Right cardiac atrium (tissue), 5 donors: ENCODE measurements around the gene COL6A2. TPM values are rescaled to one million over a fixed set of nuclear protein-coding genes. Genes with fewer than 3 reads are reported as not detected.
"Not testable (repeated sequence)": the region's sequence is repeated elsewhere in the genome, so short reads cannot be mapped to it uniquely, and the experiment has no call there.

ENCODE experiments used
- ATAC-seq, 2 donors: fragments of 200-7000 bp; cut with Tn5 transposase; one replicate each; pipeline versions ENCODE4 v1.8.0 to v1.9.1; 2020; ENCODE audit warnings: moderate library complexity in 2 of 2, mild to moderate bottlenecking in 1 of 2
- DNase-seq, 3 donors: peaks; one replicate each; pipeline ENCODE4 v3.0.0-alpha.2; 2020
- H3K27ac ChIP-seq: one replicate; pipeline ENCODE4 v1.5.1; 2013; ENCODE audit warnings: mild to moderate bottlenecking, low read length, control low read depth, moderate library complexity
- H3K27me3 ChIP-seq: one replicate; pipeline ENCODE4 v1.6.1; 2013; ENCODE audit not compliant: control insufficient read depth, insufficient read depth
- H3K4me1 ChIP-seq: one replicate; pipeline ENCODE4 v1.6.1; 2013; ENCODE audit warnings: low read length; ENCODE audit not compliant: control insufficient read depth, insufficient read depth
- H3K4me3 ChIP-seq: one replicate; pipeline ENCODE4 v1.5.1; 2013; ENCODE audit warnings: low read length, control low read depth
- H3K9me3 ChIP-seq: one replicate; pipeline ENCODE4 v1.6.1; 2013; ENCODE audit warnings: low read length; ENCODE audit not compliant: control insufficient read depth
- WGBS: extraction: QIAGEN DNeasy Blood & Tissue Kit; methylation state at CpG from one replicate; pipeline ENCODE4 v1.1.7; 2013; 5-methylcytosine and 5-hydroxymethylcytosine counted together
- intact Hi-C, 4 donors: fragments of 100-400 bp; cut with DNase I; formaldehyde crosslinking; loops; one replicate each; pipeline versions ENCODE4 v1.11.0 to v1.14.0; 2022 to 2023
- polyA plus RNA-seq: library from polyadenylated mRNA; stranded (reverse); fragments of 200-250 nt; gene quantifications from one replicate; pipeline ENCODE4 v1.2.3, GENCODE V29; 2013
- total RNA-seq, 4 donors: library from RNA; stranded (reverse); fragmentation: NEBNext Ultra II Directional; extraction: Animal tissue kit (Norgen Biotek cat#: 25700); gene quantifications; one replicate each; pipeline ENCODE4 v1.2.1, GENCODE V29; 2021
- donor health status: healthy with polysubstance abuse.
- donor health status: DM: no; HTN: yes; CAD: no.
- donor health status: DM: no; HTN: no; CAD: no.
- donor health status: DM: no; HTN: yes; CAD: no; lungs with severe emphysema.
- donor health status: DM: yes; HTN: yes; CAD: no.

Gene COL6A2
- total and polyA plus RNA-seq, 5 donors: 198 to 323 (median 226) TPM

DNA sequence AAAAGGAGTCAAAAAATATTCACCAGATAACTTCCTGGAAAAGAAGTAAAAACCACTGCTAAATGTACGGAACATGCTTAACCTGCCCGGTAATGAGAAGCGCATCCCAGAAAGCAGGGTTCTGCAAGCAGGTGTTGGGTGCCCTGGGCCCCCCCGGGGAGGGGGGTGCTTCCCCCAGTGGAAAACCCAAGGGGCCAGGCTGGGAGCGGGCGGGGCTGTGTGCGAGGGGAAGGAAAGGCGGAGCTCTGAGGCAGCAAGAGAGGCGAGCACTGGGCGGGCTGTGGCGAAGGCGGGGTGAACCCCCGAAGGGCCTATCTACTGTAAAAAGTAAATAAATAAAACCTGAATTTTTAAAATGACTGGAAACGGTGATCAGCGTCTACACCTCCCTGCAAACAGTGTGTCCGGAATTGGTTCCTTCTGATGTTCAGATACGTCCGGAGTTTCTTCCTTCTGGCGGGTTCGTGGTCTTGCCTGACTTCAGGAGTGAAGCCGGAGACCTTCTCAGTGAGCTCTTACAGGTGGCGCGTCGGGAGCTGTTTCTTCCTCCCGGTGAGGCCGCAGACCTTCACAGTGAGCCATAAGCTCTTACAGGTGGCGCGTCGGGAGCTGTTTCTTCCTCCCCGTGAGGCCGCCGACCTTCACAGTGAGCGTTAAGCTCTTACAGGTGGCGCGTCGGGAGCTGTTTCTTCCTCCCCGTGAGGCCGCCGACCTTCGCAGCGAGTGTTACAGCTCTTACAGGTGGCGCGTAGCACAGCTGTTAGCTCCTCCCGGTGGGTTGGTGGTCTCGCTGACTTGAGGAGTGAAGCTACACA is 44.1 kb downstream of the COL6A2 start:
- no peak for ATAC-seq

DNA sequence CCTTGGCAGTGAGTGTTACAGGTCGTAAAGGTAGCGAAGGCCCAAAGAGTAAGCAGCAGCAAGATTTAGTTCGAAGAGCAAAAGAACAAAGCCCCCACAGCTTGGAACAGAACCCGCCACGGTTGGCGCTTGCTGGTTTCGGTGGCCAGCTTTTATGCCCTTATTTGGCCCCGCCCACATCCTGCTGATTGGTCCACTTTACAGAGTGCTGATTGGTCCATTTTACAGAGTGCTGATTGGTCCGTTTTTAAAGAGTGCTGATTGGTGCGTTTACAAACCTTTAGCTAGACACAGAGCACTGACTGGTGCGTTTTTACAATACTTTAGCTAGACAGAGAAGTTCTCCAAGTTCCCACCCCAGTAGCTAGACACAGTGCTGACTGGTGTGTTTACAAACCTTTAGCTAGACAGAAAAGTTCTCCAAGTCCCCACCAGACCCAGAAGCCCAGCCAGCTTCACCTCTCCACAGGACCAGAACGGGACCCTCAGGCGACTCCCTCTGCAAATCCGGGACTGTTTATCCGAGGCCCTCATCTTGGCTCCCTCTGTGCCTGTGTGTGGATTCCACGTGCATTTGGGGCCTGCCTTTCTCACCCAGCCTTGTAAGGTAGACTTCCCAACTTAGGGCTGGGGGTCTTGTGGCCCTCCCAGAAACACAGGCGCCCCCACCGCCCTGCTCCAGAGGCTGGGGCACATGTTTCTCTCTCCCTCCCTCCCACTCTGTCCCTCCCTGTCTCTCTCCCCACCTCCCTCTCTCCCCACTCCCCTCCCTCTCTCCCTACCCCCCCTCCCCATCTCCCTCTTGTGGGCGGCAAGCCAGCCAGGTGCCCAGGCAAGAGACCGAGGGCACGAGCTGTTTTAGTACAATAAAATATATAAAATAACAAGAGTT is 44.9 kb downstream of the COL6A2 start:
- DNase-seq: peak; percentile 15 to 55 (median 51)
- 85% methylated on average over 21 of the region's 21 CpGs for WGBS

More for the DNA sequence above, 44.1 kb downstream of the COL6A2 start:
- Histone ChIP-seq H3K27me3 (no peaks in the 10 kb centered on the region), H3K27ac (no peak overlapping the region), H3K4me1 (no peaks in the 10 kb centered on the region), H3K4me3 (no peak overlapping the region), H3K9me3 (no peaks in the 10 kb centered on the region)
- intact Hi-C loops: loop anchor here in 1 of 4 donors (10.0 kb wide), 1 partner anchor 93 kb away; no protein-coding TSS in a partner anchor
- 92% methylated on average over 45 of the region's 45 CpGs for WGBS
- DNase-seq: peak; percentile 12 to 59 (median 35)

DNA sequence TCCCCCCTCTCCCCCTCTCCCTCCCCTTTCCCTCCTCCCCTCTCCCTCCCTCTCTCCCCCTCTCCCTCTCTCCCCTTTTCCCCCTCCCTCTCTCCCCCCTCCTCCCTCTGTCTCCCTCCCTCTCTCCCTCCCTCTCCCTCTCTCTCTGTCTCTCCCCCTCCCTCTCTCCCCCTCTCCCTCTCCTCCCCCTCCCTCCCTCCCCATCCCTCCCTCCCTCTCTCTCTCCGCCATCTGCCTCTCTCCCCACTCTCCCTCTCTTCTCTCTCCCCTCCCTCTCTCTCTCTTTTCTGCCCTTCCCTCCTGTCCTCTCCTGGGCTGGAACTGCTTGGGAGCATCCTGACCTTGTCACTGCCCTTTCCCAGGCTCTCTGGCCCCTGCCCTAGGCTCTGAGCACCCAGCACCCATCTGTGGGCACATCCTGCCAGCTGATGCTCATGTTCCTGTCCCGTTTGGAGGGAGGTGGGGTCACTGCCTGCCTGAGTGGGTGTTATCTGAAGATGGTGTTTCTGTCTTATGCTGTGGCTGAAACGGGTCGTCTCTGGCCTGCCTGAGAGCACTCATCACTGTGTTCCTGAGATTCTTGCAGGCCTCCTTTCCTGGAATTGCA is 46.7 kb downstream of the COL6A2 start:
- DNase-seq (peak in 2 of 3 donors; percentile 11 to 18), ATAC-seq (no peak)
- Histone ChIP-seq H3K27ac (no peak overlapping the region), H3K9me3 (no peaks in the 10 kb centered on the region), H3K27me3 (no peaks in the 10 kb centered on the region), H3K4me3 (no peak overlapping the region), H3K4me1 (no peaks in the 10 kb centered on the region)
- WGBS: 29% methylated on average over 4 of the region's 4 CpGs
- intact Hi-C loops: loop anchor here in 1 of 4 donors (10.0 kb wide), 1 partner anchor 90 kb away; no protein-coding TSS in a partner anchor

More for the DNA sequence above, 44.9 kb downstream of the COL6A2 start:
- H3K4me3 ChIP-seq: no peak overlapping the region
- ATAC-seq: peak in 1 of 2 donors; percentile 5
- intact Hi-C loops: loop anchor here in 1 of 4 donors (10.0 kb wide), 1 partner anchor 92 kb away; no protein-coding TSS in a partner anchor
- H3K9me3 ChIP-seq: no peaks in the 10 kb centered on the region
- H3K27me3 ChIP-seq: no peaks in the 10 kb centered on the region
- H3K4me1 ChIP-seq: no peaks in the 10 kb centered on the region
- H3K27ac ChIP-seq: no peak overlapping the region

DNA sequence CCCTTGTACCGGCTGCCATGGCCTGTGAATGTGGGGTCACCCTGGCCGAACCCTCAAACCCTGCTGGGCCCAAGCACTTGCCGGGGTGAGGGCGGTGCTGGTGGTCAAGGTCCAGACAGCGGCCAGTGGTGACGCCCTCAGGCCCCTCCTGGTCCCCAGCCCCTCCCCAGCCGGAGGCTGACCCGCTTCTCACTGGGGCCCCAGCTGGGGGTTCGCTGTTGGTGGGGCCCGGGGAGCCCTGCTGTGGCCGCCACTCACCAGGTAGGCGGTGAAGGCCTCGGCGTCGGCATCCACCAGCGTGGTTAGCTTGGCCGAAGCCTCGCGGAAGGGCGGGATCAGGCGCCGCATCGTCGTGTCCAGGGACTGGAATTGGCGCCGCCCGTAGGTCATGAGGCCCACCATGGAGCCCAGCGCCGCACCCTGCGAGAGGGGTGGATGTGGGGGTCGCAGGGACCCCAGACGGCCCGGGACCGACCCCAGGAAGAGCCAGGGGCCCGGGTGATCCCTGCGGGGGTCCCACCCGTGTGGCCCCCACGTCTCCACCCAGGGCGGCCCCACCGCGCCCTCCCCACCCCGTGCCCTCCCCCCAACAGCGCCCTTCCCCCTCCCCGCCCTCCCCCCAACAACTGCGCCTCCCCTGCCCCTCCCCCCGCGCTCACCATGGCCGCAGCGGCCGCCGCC is 47.4 kb downstream of the COL6A2 start:
- no peak overlapping the region for H3K4me3 ChIP-seq
- H3K4me1 ChIP-seq: no peaks in the 10 kb centered on the region
- DNase-seq (peak; percentile 17 to 67 (median 57)), ATAC-seq (no peak)
- H3K9me3 ChIP-seq: no peaks in the 10 kb centered on the region
- WGBS: 93% methylated on average over 51 of the region's 51 CpGs
- no peak overlapping the region for H3K27ac ChIP-seq
- no peaks in the 10 kb centered on the region for H3K27me3 ChIP-seq
- intact Hi-C loops: loop anchor here in 1 of 4 donors (10.0 kb wide), 1 partner anchor 90 kb away; no protein-coding TSS in a partner anchor

DNA sequence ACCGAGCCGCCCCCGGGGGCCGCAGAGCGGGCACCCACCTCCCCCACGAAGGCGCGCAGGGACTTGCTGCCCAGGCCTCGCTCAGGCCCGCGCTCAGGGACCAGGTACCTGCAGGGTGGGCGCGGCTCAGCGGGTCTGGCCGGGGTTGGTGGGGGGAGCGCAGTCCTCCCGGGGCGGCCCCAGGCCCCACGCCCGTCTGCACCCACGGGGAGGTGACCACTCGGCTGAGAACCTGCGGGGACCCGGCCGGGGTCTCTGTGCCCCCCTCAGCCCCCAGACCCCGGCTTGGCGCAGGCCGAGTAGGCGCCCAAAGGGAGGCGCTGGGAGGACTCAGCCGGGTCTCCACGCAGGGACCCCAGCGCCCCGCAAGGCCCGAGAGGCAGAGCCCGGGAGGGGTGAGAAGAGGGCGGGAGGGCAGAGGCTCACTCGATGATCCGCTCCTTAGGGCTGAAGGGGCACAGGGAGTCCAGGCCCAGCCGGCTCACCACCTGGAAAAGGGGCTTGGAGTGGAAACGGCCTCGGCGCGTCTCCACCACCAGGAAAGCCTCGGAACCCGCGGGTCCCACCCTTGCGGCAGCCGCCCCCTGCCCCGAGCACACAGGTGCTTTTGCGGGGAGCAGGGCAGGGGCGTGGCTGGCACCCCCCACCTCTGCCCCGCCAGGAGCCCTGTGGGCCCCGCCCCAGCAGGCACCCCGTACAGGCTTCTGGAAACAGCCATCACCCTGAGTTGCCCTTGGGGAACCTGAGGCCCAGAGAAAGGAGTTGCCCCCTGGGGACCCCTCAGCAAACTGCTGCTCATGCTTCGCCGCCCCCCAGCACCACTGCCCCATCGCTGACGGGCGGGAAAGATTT is 48.2 kb downstream of the COL6A2 start:
- WGBS: 92% methylated on average over 60 of the region's 60 CpGs

DNA sequence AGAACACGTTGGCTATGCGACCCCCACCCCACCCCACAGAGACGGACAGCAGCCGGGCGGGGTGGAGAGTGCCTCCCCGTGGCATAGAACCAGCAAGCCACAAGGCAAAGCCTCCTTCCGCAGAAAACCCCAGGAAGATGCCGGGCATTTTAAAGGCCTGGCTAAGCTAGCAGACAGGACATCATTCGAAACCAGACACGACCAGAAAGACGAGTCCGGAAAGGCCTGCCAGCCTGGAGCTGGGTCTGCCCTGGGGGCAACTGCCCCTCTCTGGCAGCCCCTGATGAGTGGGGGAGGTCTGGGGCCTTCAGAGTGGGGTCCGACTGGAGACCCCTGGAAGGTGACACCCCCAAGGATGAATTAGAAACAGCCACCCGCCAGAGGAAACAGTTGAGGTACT is 48.9 kb downstream of the COL6A2 start:
- intact Hi-C loops: loop anchor here in 1 of 4 donors (10.0 kb wide), 1 partner anchor 88 kb away; no protein-coding TSS in a partner anchor
- Histone ChIP-seq H3K4me3 (no peak overlapping the region), H3K9me3 (no peaks in the 10 kb centered on the region), H3K4me1 (no peaks in the 10 kb centered on the region), H3K27ac (no peak overlapping the region), H3K27me3 (no peaks in the 10 kb centered on the region)
- DNase-seq (peak; percentile 3 to 30 (median 10)), ATAC-seq (no peak)
- 77% methylated on average over 14 of the region's 14 CpGs for WGBS

More for the DNA sequence above, 48.2 kb downstream of the COL6A2 start:
- Histone ChIP-seq H3K27me3 (no peaks in the 10 kb centered on the region), H3K4me3 (no peak overlapping the region), H3K27ac (no peak overlapping the region), H3K4me1 (no peaks in the 10 kb centered on the region), H3K9me3 (no peaks in the 10 kb centered on the region)
- intact Hi-C loops: loop anchor here in 1 of 4 donors (10.0 kb wide), 1 partner anchor 89 kb away; no protein-coding TSS in a partner anchor
- DNase-seq: peak; percentile 15 to 67 (median 49)
- ATAC-seq: no peak

DNA sequence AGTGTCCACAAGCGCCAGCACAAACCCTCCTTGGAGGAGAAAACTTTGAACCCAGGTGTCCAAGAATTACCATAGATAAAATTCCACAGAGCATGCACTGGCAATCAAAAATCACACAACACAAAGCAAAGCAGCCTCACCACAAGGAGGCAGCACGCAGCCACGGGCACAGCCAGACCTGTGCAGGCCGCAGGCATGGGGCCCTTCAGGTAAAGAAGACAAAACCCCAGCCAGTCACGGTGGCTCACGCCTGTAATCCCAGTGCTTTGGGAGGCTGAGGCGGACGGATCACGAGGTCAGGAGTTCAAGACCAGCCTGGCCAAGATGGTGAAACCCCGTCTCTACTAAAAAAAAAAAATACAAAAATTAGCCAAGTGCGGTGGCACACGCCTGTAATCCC is 49.5 kb downstream of the COL6A2 start:
- H3K4me1 ChIP-seq, H3K27me3 ChIP-seq, H3K9me3 ChIP-seq, H3K4me3 ChIP-seq, ATAC-seq, H3K27ac ChIP-seq: not testable (repeated sequence)
- intact Hi-C loops: loop anchor here in 1 of 4 donors (10.0 kb wide), 1 partner anchor 87 kb away; no protein-coding TSS in a partner anchor
- DNase-seq: peak; percentile 18 to 56 (median 41)
- WGBS: 76% methylated on average over 12 of the region's 12 CpGs

DNA sequence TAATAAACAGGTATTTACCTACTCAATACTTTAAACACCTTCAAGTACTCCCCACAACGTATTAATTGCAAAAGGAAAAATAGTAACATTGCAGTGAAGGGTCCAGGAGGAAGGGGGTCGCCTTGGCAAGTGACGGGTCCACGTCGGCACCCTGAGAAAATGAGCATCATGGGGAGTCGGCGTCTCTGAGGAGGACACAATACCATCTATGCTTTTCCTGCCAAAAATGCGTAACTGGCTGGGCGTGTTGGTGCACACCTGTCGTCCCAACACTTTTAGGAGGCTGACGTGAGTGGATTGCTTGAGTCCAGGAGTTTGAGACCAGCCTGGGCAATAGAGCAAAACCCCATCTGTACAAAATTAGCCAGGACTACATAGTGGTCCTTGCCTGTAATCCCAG is 50.2 kb downstream of the COL6A2 start:
- no peaks in the 10 kb centered on the region for H3K4me1 ChIP-seq
- H3K9me3 ChIP-seq: no peaks in the 10 kb centered on the region
- no peak overlapping the region for H3K27ac ChIP-seq
- 89% methylated on average over 11 of the region's 11 CpGs for WGBS
- intact Hi-C loops: loop anchor here in 1 of 4 donors (10.0 kb wide), 1 partner anchor 87 kb away; no protein-coding TSS in a partner anchor
- no peak for ATAC-seq
- peak; percentile 6 to 21 (median 14) for DNase-seq
- H3K4me3 ChIP-seq: no peak overlapping the region
- H3K27me3 ChIP-seq: no peaks in the 10 kb centered on the region

DNA sequence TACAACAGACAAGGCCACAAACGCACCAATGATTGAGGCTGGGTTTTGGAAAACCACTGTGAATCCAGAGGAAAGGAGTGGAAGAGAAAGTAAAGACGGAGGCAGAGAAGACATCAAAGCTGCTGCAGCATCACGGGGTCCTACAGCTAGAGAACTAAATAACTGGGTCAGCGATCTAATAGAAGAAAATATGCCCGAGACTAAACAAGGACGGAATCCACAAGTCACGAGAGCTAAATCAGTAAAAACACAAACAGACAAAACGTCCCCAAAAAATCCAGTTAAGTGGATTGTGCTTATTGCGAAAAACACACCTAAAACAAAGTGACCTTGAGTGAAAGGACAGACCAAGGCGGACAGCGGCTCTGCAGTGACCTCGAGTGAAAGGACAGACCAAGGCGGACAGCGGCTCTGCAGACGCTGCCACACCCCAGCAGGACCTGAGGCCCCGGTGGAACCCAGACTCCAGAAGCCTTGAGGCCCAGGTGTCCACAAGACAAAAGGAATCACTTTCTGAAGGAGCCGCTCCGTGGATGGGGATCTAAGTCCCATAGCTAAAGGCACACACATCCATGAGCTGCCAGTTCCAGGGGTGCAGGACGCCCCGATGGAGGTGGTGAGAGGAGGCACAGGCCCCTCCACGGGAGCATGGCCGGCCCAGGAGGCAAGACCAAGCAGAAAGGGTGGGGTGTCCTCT is 51.4 kb downstream of the COL6A2 start:
- 85% methylated on average over 22 of the region's 22 CpGs for WGBS

More for the DNA sequence above, 51.4 kb downstream of the COL6A2 start:
- H3K4me1 ChIP-seq: peaks cover 4% of the 10 kb centered on the region
- intact Hi-C loops: loop anchor here in 1 of 4 donors (10.0 kb wide), 1 partner anchor 85 kb away; no protein-coding TSS in a partner anchor
- H3K27me3 ChIP-seq: no peaks in the 10 kb centered on the region
- no peak overlapping the region for H3K4me3 ChIP-seq
- H3K27ac ChIP-seq: no peak overlapping the region
- peak; percentile 6 to 43 (median 29) for DNase-seq
- no peaks in the 10 kb centered on the region for H3K9me3 ChIP-seq
- ATAC-seq: no peak
